OCI-LY1 (cell line): ENCODE results near the gene RPL39L.

Experiments used
- H2AFZ ChIP-seq: fragments of 200-600 bp; sonication (generic), shearing (Covaris generic); 2 replicates; pipeline ENCODE4 v1.6.0; 2014; ENCODE audit warnings: antibody characterized with exemption, mild to moderate bottlenecking, low read length
- H3F3A ChIP-seq: fragments of 200-600 bp; sonication (generic), shearing (Covaris generic); 2 replicates; pipeline ENCODE4 v1.6.0; 2014; ENCODE audit warnings: mild to moderate bottlenecking, antibody characterized with exemption, low read length, moderate library complexity; ENCODE audit not compliant: insufficient read depth
- H3K27ac ChIP-seq: fragments of 200-600 bp; sonication (generic); 2 replicates; pipeline ENCODE4 v1.5.1; 2014; ENCODE audit warnings: low read length, mixed run types, mild to moderate bottlenecking, low read depth; ENCODE audit not compliant: poor library complexity, severe bottlenecking
- H3K27me3 ChIP-seq: fragments of 200-600 bp; sonication (generic); 2 replicates; pipeline ENCODE4 v1.6.0; 2014; ENCODE audit warnings: antibody characterized with exemption, mild to moderate bottlenecking, low read length, moderate library complexity; ENCODE audit not compliant: insufficient read depth
- H3K36me3 ChIP-seq: fragments of 200-600 bp; sonication (generic); 2 replicates; pipeline ENCODE4 v1.6.1; 2014; ENCODE audit warnings: mild to moderate bottlenecking, antibody characterized with exemption, low read length, moderate library complexity, mixed read lengths; ENCODE audit not compliant: insufficient read depth
- H3K4me1 ChIP-seq: fragments of 200-600 bp; sonication (generic); 2 replicates; pipeline ENCODE4 v1.5.1; 2014; ENCODE audit warnings: mild to moderate bottlenecking, low read length, moderate library complexity; ENCODE audit not compliant: insufficient read depth, severe bottlenecking
- H3K4me2 ChIP-seq: fragments of 200-600 bp; sonication (generic), shearing (Covaris generic); 2 replicates; pipeline ENCODE4 v1.6.1; 2014; ENCODE audit warnings: low read length
- H3K4me3 ChIP-seq: fragments of 200-600 bp; sonication (generic); 2 replicates; pipeline ENCODE4 v1.5.1; 2014; ENCODE audit warnings: low read length, low read depth, mild to moderate bottlenecking, mixed read lengths; ENCODE audit not compliant: poor library complexity, severe bottlenecking
- H3K79me2 ChIP-seq: fragments of 200-600 bp; shearing (Covaris generic); 2 replicates; pipeline ENCODE4 v1.6.1; 2016; ENCODE audit warnings: mixed run types, low read length, mixed read lengths; ENCODE audit not compliant: insufficient read depth
- H3K9ac ChIP-seq: fragments of 200-600 bp; sonication (generic), shearing (Covaris generic); 2 replicates; pipeline ENCODE4 v1.6.1; 2014; ENCODE audit warnings: mild to moderate bottlenecking, low read length, mixed read lengths
- H3K9me2 ChIP-seq: fragments of 200-600 bp; sonication (generic), shearing (Covaris generic); 2 replicates; pipeline ENCODE4 v1.6.1; 2014; ENCODE audit warnings: low read depth, mild to moderate bottlenecking, low read length, mixed read lengths
- H3K9me3 ChIP-seq: fragments of 200-600 bp; shearing (Covaris generic); 2 replicates; pipeline ENCODE4 v1.6.1; 2014; ENCODE audit warnings: low read length, mixed read lengths
- H4K20me1 ChIP-seq: fragments of 200-600 bp; sonication (generic), shearing (Covaris generic); 2 replicates; pipeline ENCODE4 v1.6.0; 2016; ENCODE audit warnings: mild to moderate bottlenecking, low read length; ENCODE audit not compliant: insufficient read depth
- CTCF ChIP-seq: fragments of 200-600 bp; sonication (generic), shearing (Covaris generic); IDR thresholded peaks from 2 replicates; pipeline ENCODE4 v1.5.1; 2017; ENCODE audit warnings: mild to moderate bottlenecking, antibody characterized with exemption, low read length, moderate library complexity, mixed read lengths
- EZH2 ChIP-seq: fragments of 200-600 bp; sonication (generic), shearing (Covaris generic); IDR thresholded peaks from 2 replicates; pipeline ENCODE4 v1.8.0; 2017; ENCODE audit warnings: borderline replicate concordance, mixed run types, mild to moderate bottlenecking, antibody characterized with exemption, low read length, moderate library complexity, mixed read lengths

RPL39L gene

GRCh38 chr3:187082758-187083375, 56.4 kb downstream of the RPL39L start:
- Histone ChIP-seq H3K9me3 (peaks cover 11% of the 10 kb centered on the region), H3K27me3 (no peaks in the 10 kb centered on the region), H3K79me2 (no peaks in the 10 kb centered on the region), H3K27ac (no peak overlapping the region), H2AFZ (no peak overlapping the region), H3K4me2 (no peak overlapping the region), H3K36me3 (peaks cover 12% of the 10 kb centered on the region), H3K4me1 (no peaks in the 10 kb centered on the region), H3K9ac (no peak overlapping the region), H3K4me3 (no peak overlapping the region), H4K20me1 (no peaks in the 10 kb centered on the region), H3F3A (peaks cover 5% of the 10 kb centered on the region; the same call in 1 of the 2 replicates), H3K9me2 (no peaks in the 10 kb centered on the region)
- TF ChIP-seq EZH2 (no peak), CTCF (no peak)

GRCh38 chr3:187080799-187081450, 58.4 kb downstream of the RPL39L start:
- H3K27ac ChIP-seq, result no peak overlapping the region

More at GRCh38 chr3:187080799-187081450, 58.4 kb downstream of the RPL39L start:
- Histone ChIP-seq H3K27me3 (no peaks in the 10 kb centered on the region), H3K9me2 (no peaks in the 10 kb centered on the region), H3K4me2 (no peak overlapping the region), H3K36me3 (peaks cover 32% of the 10 kb centered on the region), H3K79me2 (no peaks in the 10 kb centered on the region), H3K4me1 (no peaks in the 10 kb centered on the region), H3K9me3 (0 out of 2 replicates have a peak, but pooled peaks cover under 1% of the 10 kb centered on the region), H3K9ac (no peak overlapping the region), H3K4me3 (no peak overlapping the region), H4K20me1 (no peaks in the 10 kb centered on the region), H3F3A (peaks cover 5% of the 10 kb centered on the region; the same call in 1 of the 2 replicates), H2AFZ (no peak overlapping the region)
- TF ChIP-seq EZH2 (no peak), CTCF (no peak)
